Fibroblast of villous mesenchyme (primary cell): Measurements from ENCODE around the gene TSGA10IP. TPM values are rescaled to one million over a fixed set of nuclear protein-coding genes. Genes with fewer than 3 reads are reported as not detected.

Experiments used
- DNase-seq: peaks from one replicate; pipeline ENCODE4 v3.0.0-alpha.2; 2010; ENCODE audit warnings: low read depth
- H3K4me3 ChIP-seq: 2 replicates; pipeline ENCODE4 v1.5.1; 2011; ENCODE audit warnings: low read depth, mild to moderate bottlenecking, low read length
- total RNA-seq: library from RNA; depleted of rRNA; stranded (reverse); fragments of >200 nt; gene quantifications from 2 replicates; pipeline ENCODE4 v1.2.3, GENCODE V29; 2012
- TF ChIP-seq, protein P1 (sequence below): IDR thresholded peaks from 2 replicates; pipeline ENCODE4 v1.5.1; 2012; ENCODE audit warnings: low read depth, mild to moderate bottlenecking, low read length; ENCODE audit not compliant: insufficient read depth

The TSGA10IP gene
- total RNA-seq, 1 donor = not detected

DNA sequence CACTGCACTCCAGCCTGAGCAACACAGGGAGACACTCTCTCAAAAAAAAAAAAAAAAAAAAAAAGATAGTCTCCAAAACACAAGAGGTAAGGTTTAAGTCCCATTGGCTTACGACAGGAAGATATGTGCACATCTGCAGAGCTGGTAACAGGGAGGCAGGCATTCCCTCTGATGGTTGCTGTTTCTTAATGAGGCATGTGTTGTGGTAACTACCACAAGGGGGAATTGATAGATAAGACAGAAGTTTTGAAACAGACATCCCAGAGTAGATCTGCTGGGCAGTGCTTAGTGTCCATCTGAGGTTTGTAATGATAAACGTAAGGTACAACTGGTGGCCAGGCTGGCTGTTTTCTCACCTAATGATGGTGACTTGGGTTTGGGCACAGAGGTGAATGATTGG, 52.0 kb downstream of the TSGA10IP start:
- DNase-seq = peak; percentile 17
- TF ChIP-seq, protein P1, sequence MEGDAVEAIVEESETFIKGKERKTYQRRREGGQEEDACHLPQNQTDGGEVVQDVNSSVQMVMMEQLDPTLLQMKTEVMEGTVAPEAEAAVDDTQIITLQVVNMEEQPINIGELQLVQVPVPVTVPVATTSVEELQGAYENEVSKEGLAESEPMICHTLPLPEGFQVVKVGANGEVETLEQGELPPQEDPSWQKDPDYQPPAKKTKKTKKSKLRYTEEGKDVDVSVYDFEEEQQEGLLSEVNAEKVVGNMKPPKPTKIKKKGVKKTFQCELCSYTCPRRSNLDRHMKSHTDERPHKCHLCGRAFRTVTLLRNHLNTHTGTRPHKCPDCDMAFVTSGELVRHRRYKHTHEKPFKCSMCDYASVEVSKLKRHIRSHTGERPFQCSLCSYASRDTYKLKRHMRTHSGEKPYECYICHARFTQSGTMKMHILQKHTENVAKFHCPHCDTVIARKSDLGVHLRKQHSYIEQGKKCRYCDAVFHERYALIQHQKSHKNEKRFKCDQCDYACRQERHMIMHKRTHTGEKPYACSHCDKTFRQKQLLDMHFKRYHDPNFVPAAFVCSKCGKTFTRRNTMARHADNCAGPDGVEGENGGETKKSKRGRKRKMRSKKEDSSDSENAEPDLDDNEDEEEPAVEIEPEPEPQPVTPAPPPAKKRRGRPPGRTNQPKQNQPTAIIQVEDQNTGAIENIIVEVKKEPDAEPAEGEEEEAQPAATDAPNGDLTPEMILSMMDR = no peak
- no peak overlapping the region for H3K4me3 ChIP-seq

DNA sequence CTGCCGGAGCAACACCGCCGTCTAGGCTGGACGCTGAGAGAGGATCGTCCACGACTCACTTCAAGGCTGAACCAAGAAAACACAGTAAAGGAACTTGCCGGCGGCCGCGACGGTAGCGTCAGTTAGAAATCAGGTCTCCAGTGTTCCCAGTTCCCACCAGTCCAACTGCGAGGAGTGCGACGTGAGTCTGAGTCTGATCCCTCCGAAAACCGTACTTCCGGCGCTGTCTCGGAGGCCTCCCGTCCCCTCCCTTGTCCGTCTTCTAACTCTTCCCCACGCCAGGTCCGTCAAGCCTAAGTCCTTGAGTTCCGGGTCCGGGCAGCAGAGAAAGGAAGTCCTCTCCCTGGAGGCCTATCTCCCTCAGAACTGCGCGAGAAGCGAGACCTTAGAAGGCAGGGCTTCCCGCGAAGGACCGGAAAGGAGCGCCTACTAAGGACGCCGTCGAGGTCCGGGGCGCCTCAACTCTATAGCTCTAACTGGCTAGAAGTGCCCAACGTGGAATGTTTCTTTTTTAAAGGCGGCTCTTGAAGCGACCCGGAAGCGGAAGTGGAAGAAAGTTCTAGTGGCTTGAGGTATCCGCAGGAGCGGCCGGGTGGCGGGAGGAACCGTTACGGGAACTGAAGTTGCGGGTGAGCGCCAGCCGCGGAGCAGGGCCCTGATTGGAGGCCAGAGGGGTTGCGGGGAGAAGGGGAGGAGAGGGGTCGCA, 56.8 kb downstream of the TSGA10IP start, which contains the start of the genes BANF1 and EIF1AD:
TSS of gene BANF1 (plus strand) at position 562 of the 706 bp plus-strand sequence. CDS start 748 bp downstream, outside the sequence.
TSS of gene EIF1AD (minus strand) at position 216 of the 706 bp plus-strand sequence. CDS start 1,768 bp downstream, outside the sequence.
- DNase-seq = peak; percentile 99
- peak within 1 kb of the TSS; percentile 100 for H3K4me3 ChIP-seq
- TF ChIP-seq, protein P1 = no peak

DNA sequence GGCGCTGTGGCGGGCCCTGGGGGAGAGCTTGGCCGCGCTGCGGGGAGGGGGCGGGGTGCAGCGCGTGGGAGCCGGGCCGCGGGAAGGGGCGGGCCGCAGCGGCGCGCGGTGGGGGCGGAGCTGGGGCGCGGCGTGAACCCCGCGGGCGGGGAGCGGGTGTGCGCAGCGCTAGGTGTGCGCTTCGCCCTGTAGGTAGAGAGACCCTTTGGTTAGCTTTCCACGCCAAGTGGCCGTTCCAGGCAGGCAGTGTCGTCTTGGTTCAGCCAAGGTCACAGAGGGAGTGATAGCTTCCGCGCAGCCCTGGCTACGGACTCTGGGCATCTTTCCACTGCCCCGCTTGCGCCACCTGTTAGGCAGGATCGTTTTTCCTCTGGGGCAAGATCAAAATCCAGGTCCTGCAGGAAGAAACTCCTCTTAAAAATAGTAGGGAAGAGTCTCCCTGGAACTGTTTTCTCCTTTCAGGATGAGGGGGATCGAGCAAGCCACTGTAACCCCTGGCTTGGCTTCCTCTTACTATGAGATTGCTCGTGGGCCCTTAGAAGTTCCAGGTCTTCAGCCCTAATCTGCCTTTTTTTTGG, 57.5 kb downstream of the TSGA10IP start:
- H3K4me3 ChIP-seq = peak overlapping the region; percentile 100
- TF ChIP-seq, protein P1 = peak; percentile 5
- DNase-seq = peak; percentile 43

DNA sequence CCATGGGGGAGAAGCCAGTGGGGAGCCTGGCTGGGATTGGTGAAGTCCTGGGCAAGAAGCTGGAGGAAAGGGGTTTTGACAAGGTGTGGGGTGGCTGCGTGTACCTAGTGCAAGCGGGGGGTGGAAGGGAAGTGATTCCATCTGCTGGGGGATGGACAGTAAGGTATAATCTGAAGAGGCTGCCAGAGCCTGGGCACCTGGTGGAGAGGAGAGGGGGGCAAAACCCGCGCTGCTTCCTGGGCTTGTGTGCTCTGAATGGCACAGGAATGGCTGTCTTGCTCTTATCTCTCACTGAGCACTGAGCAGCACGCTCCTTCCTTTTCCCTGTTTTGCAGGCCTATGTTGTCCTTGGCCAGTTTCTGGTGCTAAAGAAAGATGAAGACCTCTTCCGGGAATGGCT, 58.0 kb downstream of the TSGA10IP start:
- peak overlapping the region; percentile 100 for H3K4me3 ChIP-seq
- TF ChIP-seq, protein P1 = no peak
- no peak for DNase-seq

DNA sequence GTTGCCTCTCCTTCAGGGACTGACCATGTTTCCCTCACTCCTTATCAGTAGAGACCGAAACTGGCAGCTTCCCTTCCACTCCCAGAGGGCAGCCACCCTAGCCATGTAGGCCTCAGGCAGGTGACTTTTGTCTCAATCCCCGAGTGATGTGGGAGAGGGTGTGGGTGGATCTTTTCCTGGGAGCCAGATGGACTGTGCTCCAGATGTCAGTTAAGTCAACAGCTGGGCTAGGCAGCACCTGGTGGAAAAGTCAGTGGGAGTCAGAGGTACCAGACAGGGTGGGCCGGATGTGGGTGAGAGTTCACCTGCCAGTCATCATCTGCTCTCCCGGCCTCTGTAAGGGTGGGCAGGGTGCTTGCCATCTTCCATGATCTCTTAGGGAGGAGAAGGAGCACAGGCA, 58.9 kb downstream of the TSGA10IP start:
- TF ChIP-seq, protein P1 = no peak
- DNase-seq = no peak
- H3K4me3 ChIP-seq = no peak overlapping the region

DNA sequence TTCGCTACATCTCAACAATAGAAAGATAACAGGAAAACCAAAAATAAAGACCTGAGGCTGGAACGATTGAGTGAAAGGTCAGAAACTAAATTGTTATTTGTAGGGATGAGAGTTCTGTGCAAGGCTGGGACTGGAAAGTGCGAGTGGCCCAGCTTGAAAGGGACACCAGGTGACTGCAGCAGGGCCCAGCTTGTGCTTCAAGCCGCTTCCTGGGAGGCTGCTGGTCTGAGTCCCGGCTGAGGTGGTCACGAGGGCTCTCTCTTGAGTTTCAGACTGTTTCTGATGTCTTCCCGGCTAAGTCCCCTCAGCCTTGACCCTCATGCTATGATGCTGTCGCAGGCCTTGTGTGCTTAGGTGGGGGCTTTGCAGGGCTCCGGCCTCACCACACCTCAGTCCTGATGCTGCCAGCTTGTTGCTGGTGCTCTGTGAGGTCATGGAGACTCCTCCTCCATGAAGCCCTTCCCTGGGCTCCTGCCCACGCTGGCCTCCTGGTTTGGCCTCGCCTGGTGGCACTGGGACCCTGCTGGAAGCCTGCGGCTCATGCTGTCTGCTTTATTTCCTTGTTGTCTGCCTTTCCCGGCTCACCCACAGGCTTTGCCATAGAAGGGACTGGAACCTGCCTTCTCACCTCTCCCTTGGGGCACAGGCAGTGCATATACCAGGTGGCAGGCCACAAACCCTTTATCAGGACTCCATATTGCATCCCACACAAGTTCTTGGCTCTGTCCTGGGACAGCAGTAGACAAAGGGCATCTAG, 61.0 kb downstream of the TSGA10IP start:
- H3K4me3 ChIP-seq = no peak overlapping the region
- TF ChIP-seq, protein P1 = no peak
- no peak for DNase-seq
